GM12878 (cell line): Measurements from ENCODE around the gene STAMBPL1. TPM values are rescaled to one million over a fixed set of nuclear protein-coding genes. Genes with fewer than 3 reads are reported as not detected.

Source experiments
- ATAC-seq: fragments of 200-7000 bp; cut with Tn5 transposase; 3 replicates; pipeline ENCODE4 v1.9.1; 2020; ENCODE audit warnings: mild to moderate bottlenecking, moderate library complexity
- BruUV-seq: library from RNA; stranded (reverse); fragments of 400-500 nt; replicated peaks from 2 replicates; lab custom pipeline; 2021; lab: Mats Ljungman, UMichigan
- CTCF ChIA-PET: fragments of 300-600 bp; sonication (Branson Sonifier 250); formaldehyde crosslinking; extraction: SDS; loops from one replicate; lab custom pipeline; 2021; ENCODE audit warnings: inconsistent platforms; lab: Yijun Ruan, JAX
- POLR2A ChIA-PET: fragments of 350-600 bp; formaldehyde crosslinking; extraction: SDS; loops from one replicate; lab custom pipeline; 2021; ENCODE audit warnings: inconsistent platforms; lab: Charles Lee
- RAD21 ChIA-PET: fragments of 300-600 bp; sonication (Branson Sonifier 250); formaldehyde crosslinking; loops from one replicate; lab custom pipeline; 2023; ENCODE audit warnings: antibody characterized with exemption; ENCODE audit not compliant: unreplicated experiment; lab: Charles Lee
- SMC1A ChIA-PET: fragments of 300-600 bp; sonication (Branson Sonifier 250); formaldehyde crosslinking; loops from one replicate; lab custom pipeline; 2023; ENCODE audit not compliant: unreplicated experiment, uncharacterized antibody; lab: Charles Lee
- DNase-seq: peaks from one replicate; pipeline ENCODE4 v3.0.0-alpha.2; 2011; ENCODE audit warnings: low read depth, low spot score
- FAIRE-seq: peaks from 3 replicates; lab custom pipeline; 2011; peaks lifted over from hg19 to GRCh38; lab: Jason Lieb, UNC
- H2AFZ ChIP-seq: 2 replicates; pipeline ENCODE4 v1.6.0; 2011; ENCODE audit warnings: low read depth, low read length, control low read depth; ENCODE audit not compliant: control insufficient read depth
- H3K27ac ChIP-seq: 2 replicates; pipeline ENCODE4 v1.5.1; 2011; ENCODE audit warnings: control low read depth; ENCODE audit not compliant: control insufficient read depth, insufficient read depth
- H3K27me3 ChIP-seq, 2 experiments: replicated peaks in 1 of 2; 2 replicates each; pipeline versions ENCODE4 v1.6.0 to v1.6.1; 2011; ENCODE audit warnings: low read length in 1 of 2; ENCODE audit not compliant: control insufficient read depth in 2 of 2, insufficient read depth in 2 of 2
- H3K36me3 ChIP-seq, 2 experiments: 2 replicates each; pipeline ENCODE4 v1.5.1; 2011; ENCODE audit warnings: low read length in 1 of 2; ENCODE audit not compliant: control insufficient read depth in 2 of 2, insufficient read depth in 2 of 2
- H3K4me1 ChIP-seq: 2 replicates; pipeline ENCODE4 v1.6.1; 2011; ENCODE audit warnings: mild to moderate bottlenecking, low read length, moderate library complexity, mixed read lengths; ENCODE audit not compliant: control insufficient read depth, insufficient read depth
- H3K4me2 ChIP-seq: 2 replicates; pipeline ENCODE4 v1.6.0; 2011; ENCODE audit warnings: control low read depth; ENCODE audit not compliant: control insufficient read depth, insufficient read depth
- H3K4me3 ChIP-seq: fragments of 200-600 bp; sonication (generic); 2 replicates; pipeline ENCODE4 v1.5.1; 2016
- H3K79me2 ChIP-seq: 2 replicates; pipeline ENCODE4 v1.6.0; 2011; ENCODE audit warnings: low read length; ENCODE audit not compliant: control insufficient read depth, insufficient read depth
- H3K9ac ChIP-seq: 2 replicates; pipeline ENCODE4 v1.8.0; 2011; ENCODE audit warnings: low read length, control low read depth, mixed read lengths; ENCODE audit not compliant: control insufficient read depth, insufficient read depth
- H3K9me3 ChIP-seq: replicated peaks from 3 replicates; pipeline ENCODE4 v1.5.1; 2011; ENCODE audit warnings: mild to moderate bottlenecking, low read length; ENCODE audit not compliant: control insufficient read depth, insufficient read depth
- H4K20me1 ChIP-seq: 2 replicates; pipeline ENCODE4 v1.6.0; 2011; ENCODE audit not compliant: control insufficient read depth, insufficient read depth
- ASH2L ChIP-seq: fragments of 300-600, 200-600 bp; sonication (generic); IDR thresholded peaks from 2 replicates; pipeline ENCODE4 v1.6.1; 2017; ENCODE audit warnings: low read depth, mild to moderate bottlenecking, borderline replicate concordance
- FOXM1 ChIP-seq: IDR thresholded peaks from 2 replicates; pipeline ENCODE4 v1.6.1; 2012; ENCODE audit warnings: low read depth, mild to moderate bottlenecking, inconsistent platforms, low read length, moderate library complexity
- HDAC6 ChIP-seq: fragments of 200-600 bp; sonication (generic); IDR thresholded peaks from one replicate; pipeline ENCODE4 v1.8.0; 2017; ENCODE audit warnings: antibody characterized with exemption; ENCODE audit not compliant: unreplicated experiment
- IRF4 ChIP-seq: IDR thresholded peaks from 2 replicates; pipeline ENCODE4 v1.6.1; 2011; ENCODE audit warnings: low read depth, low read length
- POLR2AphosphoS2 ChIP-seq: IDR thresholded peaks from 2 replicates; pipeline ENCODE4 v1.6.1; 2011; ENCODE audit warnings: low read depth, mild to moderate bottlenecking, low read length, improper control_type of control experiment, moderate library complexity
- RAD21 ChIP-seq: IDR thresholded peaks from 2 replicates; pipeline ENCODE4 v1.6.1; 2011; ENCODE audit warnings: mild to moderate bottlenecking, low read depth, low read length, moderate library complexity; ENCODE audit not compliant: insufficient read depth
- RELA ChIP-seq: fragments of 450-650 bp; IDR thresholded peaks from 2 replicates; pipeline ENCODE4 v1.8.0; 2014; ENCODE audit warnings: borderline replicate concordance; ENCODE audit not compliant: partially characterized antibody
- SPI1 ChIP-seq: IDR thresholded peaks from 2 replicates; pipeline ENCODE4 v1.6.1; 2011; ENCODE audit warnings: low read depth, mild to moderate bottlenecking, low read length, moderate library complexity, borderline replicate concordance; ENCODE audit not compliant: insufficient read depth
- TBL1XR1 ChIP-seq: IDR thresholded peaks from 2 replicates; pipeline ENCODE4 v1.6.1; 2012; ENCODE audit warnings: low read depth, low read length, improper control_type of control experiment
- ZBED1 ChIP-seq: IDR thresholded peaks from 2 replicates; pipeline ENCODE4 v1.6.1; 2016; ENCODE audit warnings: borderline replicate concordance
- ZNF207 ChIP-seq: fragments of 450-650 bp; IDR thresholded peaks from 2 replicates; pipeline ENCODE4 v1.6.1; 2014; ENCODE audit warnings: antibody characterized with exemption, mild to moderate bottlenecking, borderline replicate concordance
- WGBS: methylation state at CpG from one replicate; pipeline ENCODE4 v1.1.6; 2016; ENCODE audit warnings: low lambda C conversion rate; ENCODE audit not compliant: insufficient replicate concordance, insufficient coverage; ENCODE audit errors: missing lambda C conversion rate; 5-methylcytosine and 5-hydroxymethylcytosine counted together
- in situ Hi-C: fragments of 300-500 bp; cut with MboI; formaldehyde crosslinking; loops from 9 replicates; pipeline ENCODE4 v1.14.3; 2018; ENCODE audit warnings: mixed read lengths
- intact Hi-C: fragments of 100-400 bp; cut with micrococcal nuclease; formaldehyde crosslinking; loops from one replicate; pipeline ENCODE4 v1.14.2; 2022; ENCODE audit not compliant: unreplicated experiment
- polyA plus RNA-seq, 11 experiments: library from polyadenylated mRNA; depleted of rRNA in 4 of 11; unstranded in 6 of 11; stranded (reverse) in 5 of 11; fragments of >200 nt; fragmentation: Nextera tagmentation in 4 of 11; fragmentation: Illumina TruSeq in 1 of 11; extraction: Ambion mirVana in 4 of 11; extraction: Trizol in 1 of 11; gene quantifications; 1 replicate in 1 of 11; 2 replicates in 10 of 11; pipeline versions ENCODE4 v1.2.1 to v1.2.3, GENCODE V29; 2011 to 2016; ENCODE audit warnings: inconsistent platforms in 2 of 11, missing spikeins in 2 of 11, low read depth in 1 of 11
- total RNA-seq, 4 experiments: library from RNA; depleted of rRNA in 3 of 4; stranded (reverse); fragments of >200 nt in 3 of 4; fragmentation: Illumina TruSeq in 1 of 4; extraction: Trizol in 1 of 4; gene quantifications; 2 replicates each; pipeline versions ENCODE4 v1.2.1 to v1.2.3, GENCODE V29; 2013 to 2021
- TF ChIP-seq, protein P1 (sequence below): IDR thresholded peaks from 2 replicates; pipeline ENCODE4 v1.6.1; 2012; ENCODE audit warnings: low read depth, low read length, improper control_type of control experiment
- TF ChIP-seq, protein P2 (sequence below): IDR thresholded peaks from 2 replicates; pipeline ENCODE4 v1.6.1; 2012; ENCODE audit warnings: low read depth, low read length, improper control_type of control experiment

The STAMBPL1 gene
- total and polyA plus RNA-seq, 10 of the 15 experiments (the other 5 are each of a cell fraction or from before 2014, with no cell fraction given), result 7.5 to 44.1 (median 25.4) TPM

DNA sequence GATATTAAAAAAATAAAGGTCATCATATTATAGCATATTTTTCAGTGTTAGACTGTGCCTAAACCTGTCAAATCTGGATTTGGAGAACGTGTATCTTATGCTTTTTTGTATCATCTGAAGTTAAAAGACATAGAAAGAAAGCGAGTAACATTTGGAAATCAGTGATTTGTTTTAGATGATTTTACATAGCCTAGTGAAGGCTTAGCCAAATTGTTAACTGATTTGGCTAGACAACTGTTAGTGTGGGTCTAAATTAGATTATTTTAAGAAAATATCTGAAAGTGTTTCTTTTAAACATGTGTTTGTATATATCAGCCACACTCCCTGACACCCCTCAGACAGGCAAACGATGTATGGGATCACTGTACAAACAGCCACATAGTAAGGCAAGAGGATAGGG lies 36.9 kb downstream of the STAMBPL1 start (continued):
- TF ChIP-seq, protein P1, sequence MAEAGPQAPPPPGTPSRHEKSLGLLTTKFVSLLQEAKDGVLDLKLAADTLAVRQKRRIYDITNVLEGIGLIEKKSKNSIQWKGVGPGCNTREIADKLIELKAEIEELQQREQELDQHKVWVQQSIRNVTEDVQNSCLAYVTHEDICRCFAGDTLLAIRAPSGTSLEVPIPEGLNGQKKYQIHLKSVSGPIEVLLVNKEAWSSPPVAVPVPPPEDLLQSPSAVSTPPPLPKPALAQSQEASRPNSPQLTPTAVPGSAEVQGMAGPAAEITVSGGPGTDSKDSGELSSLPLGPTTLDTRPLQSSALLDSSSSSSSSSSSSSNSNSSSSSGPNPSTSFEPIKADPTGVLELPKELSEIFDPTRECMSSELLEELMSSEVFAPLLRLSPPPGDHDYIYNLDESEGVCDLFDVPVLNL, result no peak
- no peak for TF ChIP-seq ZNF207
- no peak for TF ChIP-seq ZBED1
- TF ChIP-seq HDAC6, result no peak

DNA sequence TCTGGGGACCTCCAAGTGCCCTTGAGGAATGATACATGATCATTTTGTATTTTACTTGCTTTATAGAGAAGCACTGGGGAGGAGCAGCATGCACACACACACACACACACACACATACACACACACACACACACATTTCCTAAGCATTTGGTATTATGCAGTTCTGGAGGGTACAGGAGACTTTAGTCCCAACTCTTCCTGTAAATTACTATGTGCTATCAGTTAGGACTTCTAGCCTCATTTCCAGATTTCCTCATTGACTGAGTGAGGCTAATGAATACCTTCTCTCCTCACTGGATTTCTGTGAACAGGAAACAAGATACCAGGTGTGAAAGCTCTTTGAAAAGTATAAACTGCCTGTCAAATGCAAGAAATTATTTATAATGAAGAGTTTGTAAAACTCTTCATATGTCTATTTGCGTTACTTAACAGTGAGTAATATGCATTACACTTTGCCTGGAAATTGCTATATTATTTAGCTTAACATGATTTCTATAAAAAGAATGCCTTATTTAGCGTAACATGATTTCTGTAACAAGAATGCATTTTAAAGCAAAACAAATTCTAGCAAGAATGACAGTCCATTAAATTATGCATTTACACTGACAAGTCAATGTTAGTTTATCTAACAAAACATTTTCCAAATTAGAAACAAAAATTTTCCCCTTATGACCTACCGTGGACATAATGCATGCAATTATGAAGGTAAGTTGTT lies 38.3 kb downstream of the STAMBPL1 start:
- Histone ChIP-seq H3K9ac (no peak overlapping the region), H3K4me3 (no peak overlapping the region), H3K4me2 (no peak overlapping the region), H2AFZ (no peak overlapping the region), H3K36me3 (peaks cover 1 to 14% of the 10 kb centered on the region in 2 experiments; a peak in 3 of 4 replicates), H3K27ac (no peak overlapping the region), H3K4me1 (no peaks in the 10 kb centered on the region), H4K20me1 (no peaks in the 10 kb centered on the region), H3K9me3 (no peaks in the 10 kb centered on the region), H3K79me2 (no peaks in the 10 kb centered on the region), H3K27me3 (no peaks in the 10 kb centered on the region)
- ATAC-seq (no peak), FAIRE-seq (no peak), DNase-seq (no peak)
- in situ Hi-C loops, result no loop called here
- SMC1A ChIA-PET, result interaction anchor here (1.3 to 4.6 kb wide), 2 partner anchors 12 to 16 kb away, joined by 3 to 42 read pairs; no protein-coding TSS in a partner anchor
- BruUV-seq, result no TSS peak
- 99% methylated on average over 3 of the region's 3 CpGs for WGBS
- TF ChIP-seq ASH2L (no peak), IRF4 (no peak), FOXM1 (no peak), RELA (no peak), SPI1 (no peak), RAD21 (no peak), TBL1XR1 (no peak), POLR2AphosphoS2 (no peak)
- TF ChIP-seq, protein P2, sequence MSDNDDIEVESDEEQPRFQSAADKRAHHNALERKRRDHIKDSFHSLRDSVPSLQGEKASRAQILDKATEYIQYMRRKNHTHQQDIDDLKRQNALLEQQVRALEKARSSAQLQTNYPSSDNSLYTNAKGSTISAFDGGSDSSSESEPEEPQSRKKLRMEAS, result no peak
- RAD21 ChIA-PET, result interaction anchor here (1.6 kb wide), 1 partner anchor 81 kb away, joined by 3 read pairs; no protein-coding TSS in a partner anchor
- intact Hi-C loops, result no loop called here
- CTCF ChIA-PET, result interaction anchor here (1.8 to 4.4 kb wide), 2 partner anchors 11 to 15 kb away, joined by 4 to 29 read pairs; no protein-coding TSS in a partner anchor
- POLR2A ChIA-PET, result no interaction called here
